H1 (cell line): Measurements from ENCODE around the gene METTL8. TPM values are rescaled to one million over a fixed set of nuclear protein-coding genes. Genes with fewer than 3 reads are reported as not detected.

Experiments
- CTCF ChIA-PET: fragments of 300-600 bp; sonication (Branson Sonifier 250); formaldehyde crosslinking; loops from one replicate; lab custom pipeline; 2021; ENCODE audit not compliant: partially characterized antibody; lab: Charles Lee
- POLR2A ChIA-PET: fragments of 300-600 bp; sonication (Branson Sonifier 250); formaldehyde crosslinking; loops from one replicate; lab custom pipeline; 2021; ENCODE audit warnings: inconsistent platforms; ENCODE audit not compliant: partially characterized antibody; lab: Charles Lee
- DNase-seq, 2 experiments: peaks; one replicate each; pipeline versions ENCODE4 v3.0.0 to v3.0.0-alpha.2; 2010 to 2022; ENCODE audit warnings: low spot score in 2 of 2, low read depth in 1 of 2, mixed read lengths in 1 of 2
- FAIRE-seq: peaks from 2 replicates; lab custom pipeline; 2011; peaks lifted over from hg19 to GRCh38; lab: Jason Lieb, UNC
- H2AFZ ChIP-seq: 2 replicates; pipeline ENCODE4 v1.8.1; 2012; ENCODE audit warnings: low read length, inconsistent platforms
- H2AK5ac ChIP-seq: 2 replicates; pipeline ENCODE4 v1.6.1; 2013; ENCODE audit warnings: low read depth, low read length
- H2BK120ac ChIP-seq: replicated peaks from 2 replicates; pipeline ENCODE3; 2013; ENCODE audit warnings: low read depth, low read length, inconsistent platforms
- H2BK12ac ChIP-seq: 2 replicates; pipeline ENCODE4 v1.6.1; 2013; ENCODE audit warnings: low read depth, low read length
- H2BK15ac ChIP-seq: 2 replicates; pipeline ENCODE4 v1.6.1; 2013; ENCODE audit warnings: low read length
- H2BK20ac ChIP-seq: 2 replicates; pipeline ENCODE4 v1.6.1; 2013; ENCODE audit warnings: low read length
- H2BK5ac ChIP-seq: 2 replicates; pipeline ENCODE4 v1.6.1; 2013; ENCODE audit warnings: low read depth, low read length
- H3K14ac ChIP-seq: 2 replicates; pipeline ENCODE4 v1.6.1; 2013; ENCODE audit warnings: inconsistent platforms; ENCODE audit not compliant: insufficient read length
- H3K18ac ChIP-seq: 2 replicates; pipeline ENCODE4 v1.6.1; 2013; ENCODE audit warnings: low read length; ENCODE audit errors: extremely low read depth
- H3K23ac ChIP-seq: 2 replicates; pipeline ENCODE4 v1.6.1; 2013; ENCODE audit warnings: inconsistent platforms; ENCODE audit not compliant: insufficient read length
- H3K23me2 ChIP-seq: 2 replicates; pipeline ENCODE4 v1.6.1; 2013; ENCODE audit warnings: low read depth, low read length
- H3K27ac ChIP-seq: 2 replicates; pipeline ENCODE4 v1.6.1; 2011; ENCODE audit warnings: low read depth, low read length, inconsistent platforms
- H3K27me3 ChIP-seq, 4 experiments: replicated peaks in 1 of 4; 1 replicate in 1 of 4; 2 replicates in 3 of 4; pipeline versions ENCODE4 v1.6.1 to v1.8.1; 2011 to 2013; ENCODE audit warnings: low read length in 3 of 4, mild to moderate bottlenecking in 3 of 4, inconsistent platforms in 2 of 4, mixed read lengths in 2 of 4, moderate library complexity in 1 of 4; ENCODE audit not compliant: control insufficient read depth in 3 of 4, insufficient read depth in 3 of 4; ENCODE audit errors: extremely low read depth in 1 of 4
- H3K36me3 ChIP-seq, 4 experiments: 2 replicates each; pipeline versions ENCODE4 v1.6.1 to v1.8.1; 2011 to 2013; ENCODE audit warnings: mild to moderate bottlenecking in 4 of 4, low read length in 3 of 4, moderate library complexity in 2 of 4, control low read depth in 1 of 4, inconsistent platforms in 1 of 4; ENCODE audit not compliant: insufficient read depth in 4 of 4, control insufficient read depth in 2 of 4
- H3K4ac ChIP-seq: replicated peaks from 2 replicates; pipeline ENCODE3; 2013; ENCODE audit warnings: low read length, low read depth, mixed read lengths, inconsistent platforms; ENCODE audit not compliant: insufficient read length
- H3K4me1 ChIP-seq, 4 experiments: replicated peaks in 1 of 4; 1 replicate in 1 of 4; 2 replicates in 3 of 4; pipeline versions ENCODE4 v1.6.1 to v1.8.1; 2011 to 2013; ENCODE audit warnings: low read length in 3 of 4, inconsistent platforms in 2 of 4, mixed read lengths in 1 of 4; ENCODE audit not compliant: insufficient read depth in 4 of 4, control insufficient read depth in 3 of 4
- H3K4me2 ChIP-seq, 2 experiments: 2 replicates each; pipeline versions ENCODE4 v1.6.1 to v1.8.1; 2011 to 2013; ENCODE audit warnings: low read depth in 2 of 2, low read length in 2 of 2, control low read depth in 1 of 2, inconsistent platforms in 1 of 2, mild to moderate bottlenecking in 1 of 2; ENCODE audit not compliant: insufficient read depth in 1 of 2
- H3K4me3 ChIP-seq, 4 experiments: fragments of 200-600, 300-600 bp in 1 of 4; sonication (generic), shearing (Covaris generic), sonication (Bioruptor Twin) in 1 of 4; 2 replicates each; pipeline versions ENCODE4 v1.5.1 to v1.8.1; 2011 to 2016; ENCODE audit warnings: low read length in 4 of 4, low read depth in 3 of 4, control low read depth in 2 of 4, inconsistent platforms in 2 of 4, mild to moderate bottlenecking in 2 of 4, mixed read lengths in 1 of 4, moderate library complexity in 1 of 4; ENCODE audit not compliant: insufficient read depth in 2 of 4; ENCODE audit errors: extremely low read depth in 1 of 4
- H3K56ac ChIP-seq: replicated peaks from 2 replicates; pipeline ENCODE3; 2013; ENCODE audit warnings: low read depth, mild to moderate bottlenecking, mixed read lengths, low read length, inconsistent platforms; ENCODE audit not compliant: insufficient read length
- H3K79me1 ChIP-seq: 2 replicates; pipeline ENCODE4 v1.6.1; 2013; ENCODE audit warnings: low read depth, low read length, control low read depth
- H3K79me2 ChIP-seq, 2 experiments: 2 replicates each; pipeline versions ENCODE4 v1.6.1 to v1.8.1; 2012 to 2013; ENCODE audit warnings: low read length in 2 of 2, mild to moderate bottlenecking in 2 of 2, inconsistent platforms in 1 of 2; ENCODE audit not compliant: insufficient read depth in 2 of 2, control insufficient read depth in 1 of 2
- H3K9ac ChIP-seq, 4 experiments: replicated peaks in 1 of 4; 1 replicate in 1 of 4; 2 replicates in 3 of 4; pipeline versions ENCODE4 v1.6.1 to v1.8.1; 2011 to 2013; ENCODE audit warnings: low read depth in 3 of 4, low read length in 3 of 4, control low read depth in 2 of 4, mild to moderate bottlenecking in 2 of 4, moderate library complexity in 2 of 4, inconsistent platforms in 1 of 4; ENCODE audit errors: extremely low read depth in 1 of 4
- H3K9me3 ChIP-seq, 2 experiments: 2 replicates each; pipeline versions ENCODE4 v1.6.1 to v1.8.1; 2012 to 2013; ENCODE audit warnings: mild to moderate bottlenecking in 2 of 2, moderate library complexity in 2 of 2, control low read depth in 1 of 2, inconsistent platforms in 1 of 2, low read depth in 1 of 2, low read length in 1 of 2, mixed read lengths in 1 of 2; ENCODE audit not compliant: insufficient read depth in 2 of 2
- H4K20me1 ChIP-seq, 2 experiments: replicated peaks in 1 of 2; 2 replicates each; pipeline versions ENCODE3 to v1.8.1; 2011 to 2013; ENCODE audit warnings: inconsistent platforms in 2 of 2, low read length in 2 of 2, mild to moderate bottlenecking in 1 of 2; ENCODE audit not compliant: insufficient read depth in 2 of 2, control insufficient read depth in 1 of 2
- H4K5ac ChIP-seq: 2 replicates; pipeline ENCODE4 v1.6.1; 2013; ENCODE audit warnings: low read length, low read depth, mixed read lengths, inconsistent platforms; ENCODE audit not compliant: insufficient read length
- H4K8ac ChIP-seq: 2 replicates; pipeline ENCODE4 v1.8.0; 2013; ENCODE audit warnings: mild to moderate bottlenecking, moderate library complexity, low read length, inconsistent platforms; ENCODE audit not compliant: insufficient read depth; ENCODE audit errors: extremely low read depth
- H4K91ac ChIP-seq: replicated peaks from 2 replicates; pipeline ENCODE3; 2013; ENCODE audit warnings: low read length, mixed read lengths, inconsistent platforms; ENCODE audit not compliant: insufficient read length
- BACH1 ChIP-seq: IDR thresholded peaks from 2 replicates; pipeline ENCODE4 v1.6.1; 2012; ENCODE audit warnings: low read length, improper control_type of control experiment
- BCL11A ChIP-seq, 2 experiments: IDR thresholded peaks; one replicate each; pipeline ENCODE4 v1.6.1; 2011; ENCODE audit warnings: low read depth in 2 of 2, low read length in 2 of 2, mild to moderate bottlenecking in 2 of 2
- CHD2 ChIP-seq: IDR thresholded peaks from 2 replicates; pipeline ENCODE4 v1.6.1; 2012; ENCODE audit warnings: low read length, improper control_type of control experiment
- EZH2 ChIP-seq: fragments of 200-600 bp; sonication (generic); IDR thresholded peaks from 2 replicates; pipeline ENCODE4 v1.7.1; 2012; ENCODE audit warnings: low read depth, mild to moderate bottlenecking, moderate library complexity, low read length, inconsistent platforms; ENCODE audit not compliant: severe bottlenecking
- KDM5A ChIP-seq: fragments of 200-600 bp; IDR thresholded peaks from 2 replicates; pipeline ENCODE4 v1.7.1; 2012; ENCODE audit warnings: mild to moderate bottlenecking, low read length, inconsistent platforms, mixed read lengths
- RFX5 ChIP-seq: IDR thresholded peaks from 2 replicates; pipeline ENCODE4 v1.6.1; 2011; ENCODE audit warnings: low read depth, low read length, improper control_type of control experiment, borderline replicate concordance
- RXRA ChIP-seq: IDR thresholded peaks from 2 replicates; pipeline ENCODE4 v1.6.1; 2011; ENCODE audit warnings: low read depth, mild to moderate bottlenecking, low read length, moderate library complexity; ENCODE audit not compliant: insufficient read depth
- SIN3A ChIP-seq, 2 experiments: IDR thresholded peaks in 1 of 2; conservative IDR thresholded peaks in 1 of 2; 2 replicates each; pipeline ENCODE4 v1.6.1; 2011 to 2012; ENCODE audit warnings: low read length in 2 of 2, improper control_type of control experiment in 1 of 2, low read depth in 1 of 2, mild to moderate bottlenecking in 1 of 2
- SRF ChIP-seq: IDR thresholded peaks from 2 replicates; pipeline ENCODE4 v1.6.1; 2011; ENCODE audit warnings: mild to moderate bottlenecking, low read depth, low read length, moderate library complexity
- SUZ12 ChIP-seq: fragments of 200-600 bp; sonication (generic); IDR thresholded peaks from 2 replicates; pipeline ENCODE4 v1.6.1; 2012; ENCODE audit warnings: mild to moderate bottlenecking, inconsistent platforms, low read length, moderate library complexity, mixed read lengths
- TAF7 ChIP-seq: optimal IDR thresholded peaks from 2 replicates; pipeline ENCODE3; 2011; ENCODE audit warnings: low read depth, mild to moderate bottlenecking, inconsistent platforms, low read length, moderate library complexity, borderline replicate concordance
- USF2 ChIP-seq: IDR thresholded peaks from 2 replicates; pipeline ENCODE4 v1.6.1; 2011; ENCODE audit warnings: low read length, improper control_type of control experiment
- WGBS, 2 experiments: shearing (Covaris generic) in 1 of 2; methylation state at CpG; one replicate each; pipeline versions ENCODE4 v1.1.6 to v1.1.7; 2013 to 2015; ENCODE audit warnings: low lambda C conversion rate in 2 of 2, mixed read lengths in 2 of 2, inconsistent platforms in 1 of 2, low coverage in 1 of 2, missing lambda C conversion rate in 1 of 2; ENCODE audit not compliant: insufficient replicate concordance in 2 of 2, insufficient coverage in 1 of 2, insufficient read length in 1 of 2; ENCODE audit errors: extremely low coverage in 1 of 2, missing lambda C conversion rate in 1 of 2; 5-methylcytosine and 5-hydroxymethylcytosine counted together
- polyA plus RNA-seq, 7 experiments: library from polyadenylated mRNA; depleted of rRNA in 3 of 7; stranded (reverse) in 5 of 7; unstranded in 2 of 7; fragments of >200 nt in 5 of 7; fragments of 200-250 nt in 2 of 7; gene quantifications; 1 replicate in 5 of 7; 2 replicates in 1 of 7; 4 replicates in 1 of 7; pipeline versions ENCODE4 v1.2.1 to v1.2.3, GENCODE V29; 2011 to 2013; ENCODE audit warnings: missing spikeins in 2 of 7, mixed read lengths in 2 of 7
- total RNA-seq: library from RNA; stranded (reverse); fragmentation: NEBNext Ultra II Directional; extraction: Animal tissue kit (Norgen Biotek cat#: 25700); gene quantifications from 2 replicates; pipeline ENCODE4 v1.2.1, GENCODE V29; 2021
- TF ChIP-seq, protein P1 (sequence below): IDR thresholded peaks from 2 replicates; pipeline ENCODE4 v1.6.1; 2012; ENCODE audit warnings: inconsistent platforms

The METTL8 gene
- total and polyA plus RNA-seq, 2 of the 8 experiments (the other 6 are each of a cell fraction or from before 2014, with no cell fraction given): 17.6 to 79.7 TPM

DNA sequence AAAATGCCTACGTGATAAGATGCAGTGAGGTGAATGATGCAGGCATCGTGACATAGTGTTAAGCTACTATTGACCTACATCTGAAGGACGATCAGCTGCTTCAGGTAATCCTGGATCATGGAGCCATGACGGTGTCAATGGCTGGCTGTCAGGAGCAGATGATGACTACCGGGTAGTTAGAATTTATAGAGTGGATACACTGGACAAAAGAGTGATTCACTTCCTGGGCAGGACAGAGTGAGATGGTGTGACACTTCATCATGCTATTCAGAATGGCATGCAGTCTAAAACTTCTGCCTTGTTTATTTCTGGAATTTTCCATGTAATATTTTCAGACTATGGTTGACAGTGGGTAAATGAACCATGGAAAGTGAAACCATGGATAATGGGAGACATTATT, 29.5 kb downstream of the METTL8 start:
- H3K18ac ChIP-seq: no peak overlapping the region
- WGBS, 2 experiments: 93% methylated on average over 5 of the region's 5 CpGs; no CpG with 5 or more reads in 1 of the 2 experiments
- peaks cover 4 to 8% of the 10 kb centered on the region in 2 experiments; a peak in 3 of 4 replicates for H3K9me3 ChIP-seq
- H3K4me2 ChIP-seq: no peak overlapping the region
- no peaks in the 10 kb centered on the region for H4K20me1 ChIP-seq
- CTCF ChIA-PET: interaction anchor here (1.9 kb wide), 1 partner anchor 12 kb away, joined by 4 read pairs; no protein-coding TSS in a partner anchor
- no peaks in the 10 kb centered on the region for H3K23me2 ChIP-seq
- no peak overlapping the region for H2BK20ac ChIP-seq
- no peak overlapping the region for H3K4ac ChIP-seq
- DNase-seq (no peak), FAIRE-seq (no peak)
- peaks cover 0 to 93% of the 10 kb centered on the region in 2 experiments; a peak in 3 of 4 replicates for H3K79me2 ChIP-seq
- no peak overlapping the region for H2BK5ac ChIP-seq
- no peak overlapping the region for H3K14ac ChIP-seq
- H3K27ac ChIP-seq: no peak overlapping the region
- no peak overlapping the region for H2AK5ac ChIP-seq
- H4K5ac ChIP-seq: no peak overlapping the region
- POLR2A ChIA-PET: no interaction called here
- no peak overlapping the region for H2BK15ac ChIP-seq
- no peak overlapping the region for H2AFZ ChIP-seq
- no peak overlapping the region for H2BK120ac ChIP-seq
- H3K36me3 ChIP-seq: peaks cover 0 to 9% (median 0%) of the 10 kb centered on the region in 4 experiments; a peak in 2 of 8 replicates
- H4K91ac ChIP-seq: no peak overlapping the region
- H3K27me3 ChIP-seq: no peaks in the 10 kb centered on the region
- H4K8ac ChIP-seq: no peak overlapping the region
- no peak overlapping the region for H3K9ac ChIP-seq
- no peak overlapping the region for H3K23ac ChIP-seq
- no peak overlapping the region for H3K4me3 ChIP-seq
- H3K4me1 ChIP-seq: peaks cover 2 to 16% (median 5%) of the 10 kb centered on the region in 4 experiments; a peak in 5 of 7 replicates
- no peaks in the 10 kb centered on the region for H3K79me1 ChIP-seq
- no peak overlapping the region for H2BK12ac ChIP-seq
- H3K56ac ChIP-seq: no peak overlapping the region
- TF ChIP-seq SRF: no peak
- no peak for TF ChIP-seq RFX5
- TF ChIP-seq BACH1: no peak
- TF ChIP-seq KDM5A: no peak
- no peak for TF ChIP-seq RXRA
- no peak for TF ChIP-seq TAF7
- TF ChIP-seq EZH2: no peak
- no peak for TF ChIP-seq BCL11A (IDR thresholded peaks at IDR 0.05; ENCODE audit: low read depth in 2 of 2, low read length in 2 of 2)
- no peak for TF ChIP-seq SUZ12
- TF ChIP-seq, protein P1, sequence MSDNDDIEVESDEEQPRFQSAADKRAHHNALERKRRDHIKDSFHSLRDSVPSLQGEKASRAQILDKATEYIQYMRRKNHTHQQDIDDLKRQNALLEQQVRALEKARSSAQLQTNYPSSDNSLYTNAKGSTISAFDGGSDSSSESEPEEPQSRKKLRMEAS: no peak
- TF ChIP-seq SIN3A (conservative IDR thresholded peaks at IDR 0.05 in 1 of 2, IDR thresholded peaks at IDR 0.05 in 1 of 2; ENCODE audit: low read depth in 1 of 2, low read length in 2 of 2): no peak
- TF ChIP-seq CHD2: no peak
- no peak for TF ChIP-seq USF2
